B cell (primary cell): ENCODE measurements around the gene LYRM7. TPM values are rescaled to one million over a fixed set of nuclear protein-coding genes. Genes with fewer than 3 reads are reported as not detected.

Experiments used
- ATAC-seq: fragments of 200-7000 bp; cut with Tn5 transposase; one replicate; pipeline ENCODE4 v1.10.0; 2021; ENCODE audit warnings: low read depth, mild to moderate bottlenecking, moderate number of reproducible peaks, moderate library complexity
- CTCF ChIA-PET: fragments of 350-600 bp; sonication (Branson Sonifier 250); formaldehyde crosslinking; loops from one replicate; lab custom pipeline; 2021; ENCODE audit warnings: antibody characterized with exemption, inconsistent platforms; lab: Charles Lee
- POLR2A ChIA-PET: fragments of 350-600 bp; sonication (Branson Sonifier 250); formaldehyde crosslinking; loops from one replicate; lab custom pipeline; 2021; ENCODE audit warnings: antibody characterized with exemption; lab: Charles Lee
- DNase-seq: peaks from one replicate; pipeline ENCODE4 v3.0.0; 2013
- H2AFZ ChIP-seq: 2 replicates; pipeline ENCODE4 v1.6.1; 2012; ENCODE audit warnings: mild to moderate bottlenecking, low read depth, low read length; ENCODE audit not compliant: insufficient read depth, poor library complexity, severe bottlenecking
- H3K27ac ChIP-seq, 2 donors: 1 replicate in 1 of 2; 2 replicates in 1 of 2; pipeline ENCODE4 v1.5.1; 2012 to 2013; ENCODE audit warnings: low read length in 2 of 2, mild to moderate bottlenecking in 2 of 2, moderate library complexity in 1 of 2
- H3K27me3 ChIP-seq, 4 experiments: fragments of 200-600 bp in 1 of 4; sonication (generic) in 1 of 4; replicated peaks in 1 of 4; 1 replicate in 2 of 4; 2 replicates in 2 of 4; pipeline versions ENCODE4 v1.6.1 to v1.7.0; 2013 to 2016; ENCODE audit warnings: low read length in 3 of 4, mild to moderate bottlenecking in 2 of 4, mixed read lengths in 1 of 4, moderate library complexity in 1 of 4; ENCODE audit not compliant: insufficient read depth in 4 of 4, control insufficient read depth in 3 of 4; ENCODE audit errors: control extremely low read depth in 1 of 4
- H3K36me3 ChIP-seq, 2 experiments: replicated peaks in 1 of 2; 1 replicate in 1 of 2; 2 replicates in 1 of 2; pipeline versions ENCODE4 v1.6.1 to v1.7.1; 2013; ENCODE audit warnings: low read length in 1 of 2; ENCODE audit not compliant: insufficient read depth in 2 of 2, control insufficient read depth in 1 of 2; ENCODE audit errors: control extremely low read depth in 1 of 2, extremely low read depth in 1 of 2
- H3K4me1 ChIP-seq, 2 donors: fragments of 200-600 bp in 1 of 2; sonication (generic) in 1 of 2; 1 replicate in 1 of 2; 2 replicates in 1 of 2; pipeline versions ENCODE4 v1.5.1 to v1.6.1; 2013 to 2017; ENCODE audit warnings: low read length in 2 of 2; ENCODE audit not compliant: control insufficient read depth in 2 of 2, insufficient read depth in 2 of 2
- H3K4me2 ChIP-seq: replicated peaks from 2 replicates; pipeline ENCODE3; 2012; ENCODE audit warnings: mild to moderate bottlenecking, low read depth, low read length; ENCODE audit not compliant: poor library complexity, severe bottlenecking
- H3K4me3 ChIP-seq, 5 experiments: fragments of 200-600 bp in 1 of 5; sonication (generic) in 1 of 5; 1 replicate in 3 of 5; 2 replicates in 2 of 5; pipeline versions ENCODE4 v1.5.1 to v1.7.0; 2011 to 2016; ENCODE audit warnings: low read length in 4 of 5, mild to moderate bottlenecking in 4 of 5, low read depth in 2 of 5, control low read depth in 1 of 5, moderate library complexity in 1 of 5; ENCODE audit not compliant: insufficient read depth in 1 of 5; ENCODE audit errors: control extremely low read depth in 1 of 5, extremely low read depth in 1 of 5
- H3K79me2 ChIP-seq: fragments of 200-600 bp; sonication (generic); one replicate; pipeline ENCODE4 v1.6.0; 2016; ENCODE audit warnings: low read length; ENCODE audit not compliant: control insufficient read depth, insufficient read depth
- H3K9ac ChIP-seq: fragments of 200-600 bp; sonication (generic); 2 replicates; pipeline ENCODE4 v1.6.1; 2017; ENCODE audit warnings: mild to moderate bottlenecking, low read length, moderate library complexity
- H3K9me3 ChIP-seq, 3 donors: one replicate each; pipeline versions ENCODE4 v1.6.1 to v1.7.1; 2013; ENCODE audit warnings: low read length in 2 of 3; ENCODE audit not compliant: control insufficient read depth in 2 of 3, insufficient read depth in 1 of 3; ENCODE audit errors: control extremely low read depth in 1 of 3
- H4K20me1 ChIP-seq: 2 replicates; pipeline ENCODE4 v1.6.0; 2012; ENCODE audit warnings: mild to moderate bottlenecking, low read length; ENCODE audit not compliant: insufficient read depth, control insufficient read depth, poor library complexity, severe bottlenecking
- H3K27ac Mint-ChIP-seq: one replicate; pipeline ENCODE4 v1.8.0; 2021; ENCODE audit warnings: mixed read lengths
- H3K27me3 Mint-ChIP-seq: one replicate; pipeline ENCODE4 v1.8.0; 2021; ENCODE audit warnings: mixed read lengths
- H3K4me1 Mint-ChIP-seq: one replicate; pipeline ENCODE4 v1.8.0; 2021; ENCODE audit warnings: mixed read lengths
- H3K4me3 Mint-ChIP-seq: one replicate; pipeline ENCODE4 v1.8.0; 2021; ENCODE audit warnings: mixed read lengths
- H3K9me3 Mint-ChIP-seq: one replicate; pipeline ENCODE4 v1.8.0; 2022; ENCODE audit warnings: mixed read lengths; ENCODE audit not compliant: insufficient read depth
- EZH2 ChIP-seq: IDR thresholded peaks from 2 replicates; pipeline ENCODE4 v1.6.1; 2012; ENCODE audit warnings: borderline replicate concordance, low read depth, mild to moderate bottlenecking, moderate library complexity, low read length; ENCODE audit not compliant: insufficient read depth, poor library complexity, severe bottlenecking
- WGBS: methylation state at CpG from one replicate; pipeline ENCODE4 v1.1.5; 2013; ENCODE audit warnings: missing lambda C conversion rate; ENCODE audit not compliant: insufficient coverage; 5-methylcytosine and 5-hydroxymethylcytosine counted together
- intact Hi-C: fragments of 100-400 bp; cut with micrococcal nuclease; formaldehyde crosslinking; loops from one replicate; pipeline ENCODE4 v1.10.0; 2022
- polyA plus RNA-seq: library from polyadenylated mRNA; depleted of rRNA; stranded (reverse); fragments of >200 nt; gene quantifications from 2 replicates; pipeline ENCODE4 v1.2.3, GENCODE V29; 2012
- total RNA-seq, 2 donors: library from RNA; stranded (reverse); fragments of 120-200 nt in 1 of 2; gene quantifications; 1 replicate in 1 of 2; 2 replicates in 1 of 2; pipeline versions ENCODE4 v1.2.3 to v1.2.4, GENCODE V29; 2013 to 2022
- TF ChIP-seq, protein P1 (sequence below): fragments of 200-600 bp; IDR thresholded peaks from one replicate; pipeline ENCODE4 v1.8.0; 2022; ENCODE audit warnings: antibody characterized with exemption, mild to moderate bottlenecking

LYRM7 gene
- total and polyA plus RNA-seq, 2 donors (not counting 1 experiment from before 2014, with no cell fraction given): 2.7 to 12.3 TPM

DNA sequence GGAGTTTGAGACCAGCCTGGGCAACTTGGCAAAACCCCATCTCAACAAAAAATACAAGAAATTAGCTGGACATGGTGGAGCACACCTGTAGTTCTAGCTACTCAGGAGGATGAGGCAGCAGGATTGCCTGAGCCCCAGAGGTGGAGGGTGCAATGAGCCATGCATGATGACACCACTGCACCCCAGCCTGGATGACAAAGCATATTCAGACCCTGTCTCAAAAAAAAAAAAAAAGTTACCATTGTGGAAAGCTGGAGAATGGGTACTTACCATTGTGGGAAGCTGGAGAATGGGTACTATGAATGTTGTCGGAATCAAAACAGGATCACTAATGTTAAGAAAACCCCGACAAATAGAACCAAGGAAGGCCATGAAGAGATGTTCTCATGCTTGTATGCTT lies 31.4 kb upstream of the LYRM7 start:
- Mint-ChIP-seq H3K9me3 (peaks cover 5% of the 10 kb centered on the region), H3K27me3 (no peaks in the 10 kb centered on the region), H3K27ac (no peak overlapping the region), H3K4me1 (no peaks in the 10 kb centered on the region), H3K4me3 (no peak overlapping the region)
- H3K4me2 ChIP-seq: no peak overlapping the region
- no peaks in the 10 kb centered on the region for H3K36me3 ChIP-seq
- no peak overlapping the region for H3K9ac ChIP-seq
- POLR2A ChIA-PET: no interaction called here
- WGBS: no CpG with 5 or more reads among the region's 2 CpGs
- H3K27ac ChIP-seq: no peak overlapping the region
- H3K9me3 ChIP-seq: peaks cover 0 to 8% (median 0%) of the 10 kb centered on the region in 3 donors
- TF ChIP-seq, protein P1, sequence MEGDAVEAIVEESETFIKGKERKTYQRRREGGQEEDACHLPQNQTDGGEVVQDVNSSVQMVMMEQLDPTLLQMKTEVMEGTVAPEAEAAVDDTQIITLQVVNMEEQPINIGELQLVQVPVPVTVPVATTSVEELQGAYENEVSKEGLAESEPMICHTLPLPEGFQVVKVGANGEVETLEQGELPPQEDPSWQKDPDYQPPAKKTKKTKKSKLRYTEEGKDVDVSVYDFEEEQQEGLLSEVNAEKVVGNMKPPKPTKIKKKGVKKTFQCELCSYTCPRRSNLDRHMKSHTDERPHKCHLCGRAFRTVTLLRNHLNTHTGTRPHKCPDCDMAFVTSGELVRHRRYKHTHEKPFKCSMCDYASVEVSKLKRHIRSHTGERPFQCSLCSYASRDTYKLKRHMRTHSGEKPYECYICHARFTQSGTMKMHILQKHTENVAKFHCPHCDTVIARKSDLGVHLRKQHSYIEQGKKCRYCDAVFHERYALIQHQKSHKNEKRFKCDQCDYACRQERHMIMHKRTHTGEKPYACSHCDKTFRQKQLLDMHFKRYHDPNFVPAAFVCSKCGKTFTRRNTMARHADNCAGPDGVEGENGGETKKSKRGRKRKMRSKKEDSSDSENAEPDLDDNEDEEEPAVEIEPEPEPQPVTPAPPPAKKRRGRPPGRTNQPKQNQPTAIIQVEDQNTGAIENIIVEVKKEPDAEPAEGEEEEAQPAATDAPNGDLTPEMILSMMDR: no peak
- TF ChIP-seq EZH2: no peak
- no peaks in the 10 kb centered on the region for H3K27me3 ChIP-seq
- DNase-seq (no peak), ATAC-seq (no peak)
- intact Hi-C loops: no loop called here
- H3K79me2 ChIP-seq: no peaks in the 10 kb centered on the region
- no peaks in the 10 kb centered on the region for H4K20me1 ChIP-seq
- no peak overlapping the region for H3K4me3 ChIP-seq
- CTCF ChIA-PET: no interaction called here
- H2AFZ ChIP-seq: no peak overlapping the region
- H3K4me1 ChIP-seq: no peaks in the 10 kb centered on the region

DNA sequence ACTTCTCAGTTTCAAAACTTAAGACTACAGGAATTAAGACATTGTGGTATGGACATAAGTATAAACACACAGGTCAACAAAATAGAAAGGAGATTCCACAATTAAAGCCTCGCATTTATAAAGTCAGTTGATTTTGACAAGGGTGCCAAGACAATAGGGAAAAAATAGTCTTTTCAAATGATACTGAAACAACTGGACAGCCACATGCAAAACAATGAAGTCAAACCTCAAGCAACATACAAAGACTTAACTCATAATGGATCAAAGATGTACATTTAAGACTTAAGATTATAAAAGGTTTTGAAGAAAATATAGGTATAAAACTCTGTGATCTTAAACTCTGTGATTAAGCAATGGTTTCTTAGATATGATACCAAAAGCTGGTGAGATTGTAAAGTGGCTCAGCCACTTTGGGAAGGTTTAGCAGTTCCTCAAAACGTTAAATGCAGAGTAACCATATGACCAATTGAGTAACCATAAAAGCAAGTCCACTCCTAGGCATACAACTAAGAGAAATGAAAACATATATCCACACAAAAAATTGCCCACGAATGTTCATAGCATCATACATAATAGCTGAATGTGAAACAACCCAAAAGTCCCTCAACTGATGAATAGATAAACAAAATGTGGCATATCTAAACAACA lies 27.6 kb upstream of the LYRM7 start:
- intact Hi-C loops: no loop called here
- no peak overlapping the region for H3K4me3 Mint-ChIP-seq

More for the DNA sequence above, 27.6 kb upstream of the LYRM7 start:
- Histone ChIP-seq H3K4me1 (no peaks in the 10 kb centered on the region), H4K20me1 (no peaks in the 10 kb centered on the region), H3K4me3 (no peak overlapping the region), H3K9me3 (peaks cover 0 to 8% (median 0%) of the 10 kb centered on the region in 3 donors), H3K36me3 (no peaks in the 10 kb centered on the region), H3K27ac (no peak overlapping the region), H2AFZ (no peak overlapping the region), H3K79me2 (no peaks in the 10 kb centered on the region), H3K4me2 (no peak overlapping the region), H3K9ac (no peak overlapping the region), H3K27me3 (no peaks in the 10 kb centered on the region)
- no peaks in the 10 kb centered on the region for H3K27me3 Mint-ChIP-seq
- DNase-seq (no peak), ATAC-seq (no peak)
- ChIA-PET CTCF (no interaction called here), POLR2A (interaction anchor here (0.5 kb wide), 1 partner anchor 54 kb away, joined by 5 read pairs; no protein-coding TSS in a partner anchor)
- WGBS: no CpG with 5 or more reads among the region's 3 CpGs
- no peak overlapping the region for H3K27ac Mint-ChIP-seq
- H3K9me3 Mint-ChIP-seq: no peaks in the 10 kb centered on the region
- TF ChIP-seq EZH2: no peak
- TF ChIP-seq, protein P1: no peak
- H3K4me1 Mint-ChIP-seq: no peaks in the 10 kb centered on the region
